Ovary (tissue), 3 donors: Measurements from ENCODE around the gene LRRC71.

Experiments used
- EP300 ChIP-seq: sonication (generic); formaldehyde crosslinking; IDR thresholded peaks from one replicate; pipeline ENCODE4 v1.6.1; 2017; ENCODE audit warnings: antibody characterized with exemption
- POLR2A ChIP-seq: fragments of 450-650 bp; IDR thresholded peaks from one replicate; pipeline ENCODE4 v1.6.1; 2017; ENCODE audit warnings: antibody characterized with exemption, mild to moderate bottlenecking, moderate library complexity
- TF ChIP-seq, protein P1 (sequence below), 3 donors: fragments of 450-650 bp in 2 of 3; fragments of 200-600 bp in 1 of 3; IDR thresholded peaks; one replicate each; pipeline versions ENCODE4 v1.5.1 to v1.8.0; 2016 to 2022; ENCODE audit warnings: antibody characterized with exemption in 3 of 3, mild to moderate bottlenecking in 1 of 3
- donor health status: DM: no; HTN: no; CAD: no.

- TF ChIP-seq POLR2A (no peak), EP300 (no peak)
- TF ChIP-seq, protein P1, sequence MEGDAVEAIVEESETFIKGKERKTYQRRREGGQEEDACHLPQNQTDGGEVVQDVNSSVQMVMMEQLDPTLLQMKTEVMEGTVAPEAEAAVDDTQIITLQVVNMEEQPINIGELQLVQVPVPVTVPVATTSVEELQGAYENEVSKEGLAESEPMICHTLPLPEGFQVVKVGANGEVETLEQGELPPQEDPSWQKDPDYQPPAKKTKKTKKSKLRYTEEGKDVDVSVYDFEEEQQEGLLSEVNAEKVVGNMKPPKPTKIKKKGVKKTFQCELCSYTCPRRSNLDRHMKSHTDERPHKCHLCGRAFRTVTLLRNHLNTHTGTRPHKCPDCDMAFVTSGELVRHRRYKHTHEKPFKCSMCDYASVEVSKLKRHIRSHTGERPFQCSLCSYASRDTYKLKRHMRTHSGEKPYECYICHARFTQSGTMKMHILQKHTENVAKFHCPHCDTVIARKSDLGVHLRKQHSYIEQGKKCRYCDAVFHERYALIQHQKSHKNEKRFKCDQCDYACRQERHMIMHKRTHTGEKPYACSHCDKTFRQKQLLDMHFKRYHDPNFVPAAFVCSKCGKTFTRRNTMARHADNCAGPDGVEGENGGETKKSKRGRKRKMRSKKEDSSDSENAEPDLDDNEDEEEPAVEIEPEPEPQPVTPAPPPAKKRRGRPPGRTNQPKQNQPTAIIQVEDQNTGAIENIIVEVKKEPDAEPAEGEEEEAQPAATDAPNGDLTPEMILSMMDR (IDR thresholded peaks at IDR 0.05): no peak
These were observed 10.1 kb downstream of the LRRC71 start for GRCh38 chr1:156930483-156930882.
